Caco-2 (cell line): Measurements from ENCODE around the gene DSG3. TPM values are rescaled to one million over a fixed set of nuclear protein-coding genes. Genes with fewer than 3 reads are reported as not detected.

Experiments
- BruUV-seq: library from RNA; stranded (reverse); fragments of 400-500 nt; replicated peaks from 2 replicates; lab custom pipeline; 2021; lab: Mats Ljungman, UMichigan
- CTCF ChIA-PET: fragments of 300-600 bp; sonication (Branson Sonifier 250); formaldehyde crosslinking; loops from one replicate; lab custom pipeline; 2022; ENCODE audit warnings: antibody characterized with exemption; lab: Charles Lee
- POLR2A ChIA-PET: fragments of 300-600 bp; sonication (Branson Sonifier 250); formaldehyde crosslinking; loops from one replicate; lab custom pipeline; 2022; ENCODE audit warnings: antibody characterized with exemption; lab: Charles Lee
- DNase-seq, 2 experiments: peaks; one replicate each; pipeline versions ENCODE4 v3.0.0 to v3.0.0-alpha.2; 2020 to 2022
- H3K27me3 ChIP-seq: replicated peaks from 2 replicates; pipeline ENCODE4 v1.6.0; 2011; ENCODE audit warnings: low read length; ENCODE audit not compliant: control insufficient read depth, insufficient read depth
- H3K36me3 ChIP-seq: 2 replicates; pipeline ENCODE4 v1.5.1; 2011; ENCODE audit warnings: low read length; ENCODE audit not compliant: control insufficient read depth, insufficient read depth
- H3K4me1 ChIP-seq: fragments of 250-450 bp; sonication (Bioruptor Pico); 2 replicates; pipeline ENCODE4 v1.5.1; 2020; ENCODE audit warnings: mild to moderate bottlenecking
- H3K4me3 ChIP-seq: 2 replicates; pipeline ENCODE4 v1.5.1; 2011; ENCODE audit warnings: low read depth, mild to moderate bottlenecking, control low read depth, low read length
- H3K9me3 ChIP-seq: fragments of 250-450 bp; sonication (Bioruptor Pico); 2 replicates; pipeline ENCODE4 v1.5.1; 2020; ENCODE audit warnings: mild to moderate bottlenecking, moderate library complexity
- H3K27ac Mint-ChIP-seq: one replicate; pipeline ENCODE4 v1.8.0; 2022; ENCODE audit warnings: mixed read lengths; ENCODE audit not compliant: unreplicated experiment
- H3K27me3 Mint-ChIP-seq: one replicate; pipeline ENCODE4 v1.8.0; 2022; ENCODE audit warnings: mixed read lengths; ENCODE audit not compliant: insufficient read depth, unreplicated experiment
- H3K36me3 Mint-ChIP-seq: one replicate; pipeline ENCODE4 v1.8.0; 2022; ENCODE audit warnings: mild to moderate bottlenecking, mixed read lengths; ENCODE audit not compliant: insufficient read depth, unreplicated experiment
- H3K4me1 Mint-ChIP-seq: one replicate; pipeline ENCODE4 v1.8.0; 2022; ENCODE audit warnings: low read depth, mixed read lengths; ENCODE audit not compliant: unreplicated experiment
- H3K4me3 Mint-ChIP-seq: one replicate; pipeline ENCODE4 v1.8.0; 2022; ENCODE audit warnings: mild to moderate bottlenecking, moderate library complexity, mixed read lengths; ENCODE audit not compliant: unreplicated experiment
- H3K9me3 Mint-ChIP-seq: one replicate; pipeline ENCODE4 v1.8.0; 2022; ENCODE audit warnings: mixed read lengths; ENCODE audit not compliant: unreplicated experiment
- CTCF ChIP-seq, 2 experiments: fragments of 200-600 bp in 1 of 2; IDR thresholded peaks; 1 replicate in 1 of 2; 2 replicates in 1 of 2; pipeline versions ENCODE4 v1.5.1 to v1.8.0; 2011 to 2022; ENCODE audit warnings: antibody characterized with exemption in 1 of 2, control low read depth in 1 of 2, inconsistent platforms in 1 of 2, low read depth in 1 of 2, low read length in 1 of 2, mild to moderate bottlenecking in 1 of 2, moderate library complexity in 1 of 2; ENCODE audit not compliant: insufficient read depth in 1 of 2, severe bottlenecking in 1 of 2, unreplicated experiment in 1 of 2
- intact Hi-C: fragments of 100-400 bp; cut with micrococcal nuclease; formaldehyde crosslinking; loops from one replicate; pipeline ENCODE4 v1.10.0; 2022; ENCODE audit not compliant: unreplicated experiment
- total RNA-seq: library from RNA; stranded (reverse); gene quantifications from 2 replicates; pipeline ENCODE4 v1.2.3, GENCODE V29; 2022

DSG3 gene
- total RNA-seq, 1 experiment from 2014 or later: 0.14 TPM

GRCh38 chr18:31446854-31447253 lies 687 bp upstream of the DSG3 start:
- Histone ChIP-seq H3K36me3 (no peaks in the 10 kb centered on the region), H3K27me3 (no peaks in the 10 kb centered on the region), H3K9me3 (no peaks in the 10 kb centered on the region), H3K4me1 (no peaks in the 10 kb centered on the region), H3K4me3 (no peak overlapping the region)
- ChIA-PET CTCF (no interaction called here), POLR2A (no interaction called here)
- no TSS peak for BruUV-seq
- no peak for TF ChIP-seq CTCF (IDR thresholded peaks at IDR 0.05; ENCODE audit: insufficient read depth in 1 of 2, low read depth in 1 of 2, low read length in 1 of 2, severe bottlenecking in 1 of 2, unreplicated experiment in 1 of 2)
- intact Hi-C loops: no loop called here
- no peaks in the 10 kb centered on the region for H3K9me3 Mint-ChIP-seq
- no peaks in the 10 kb centered on the region for H3K36me3 Mint-ChIP-seq
- DNase-seq: no peak
- no peak overlapping the region for H3K27ac Mint-ChIP-seq
- H3K27me3 Mint-ChIP-seq: no peaks in the 10 kb centered on the region
- H3K4me1 Mint-ChIP-seq: no peaks in the 10 kb centered on the region
- H3K4me3 Mint-ChIP-seq: no peak overlapping the region

GRCh38 chr18:31450409-31450808 lies 2.9 kb downstream of the DSG3 start:
- intact Hi-C loops: no loop called here

GRCh38 chr18:31451625-31452024 lies 4.1 kb downstream of the DSG3 start:
- no peaks in the 10 kb centered on the region for H3K9me3 ChIP-seq
- Mint-ChIP-seq H3K36me3 (no peaks in the 10 kb centered on the region), H3K4me1 (no peaks in the 10 kb centered on the region), H3K4me3 (no peak overlapping the region), H3K27ac (no peak overlapping the region), H3K27me3 (no peaks in the 10 kb centered on the region), H3K9me3 (no peaks in the 10 kb centered on the region)
- H3K4me3 ChIP-seq: no peak overlapping the region
- ChIA-PET POLR2A (no interaction called here), CTCF (no interaction called here)
- H3K4me1 ChIP-seq: no peaks in the 10 kb centered on the region
- DNase-seq: no peak
- intact Hi-C loops: no loop called here
- no peaks in the 10 kb centered on the region for H3K27me3 ChIP-seq
- no peaks in the 10 kb centered on the region for H3K36me3 ChIP-seq
- BruUV-seq: no TSS peak
- no peak for TF ChIP-seq CTCF (IDR thresholded peaks at IDR 0.05; ENCODE audit: insufficient read depth in 1 of 2, low read depth in 1 of 2, low read length in 1 of 2, severe bottlenecking in 1 of 2, unreplicated experiment in 1 of 2)

More at GRCh38 chr18:31450409-31450808, 2.9 kb downstream of the DSG3 start:
- TF ChIP-seq CTCF (IDR thresholded peaks at IDR 0.05; ENCODE audit: insufficient read depth in 1 of 2, low read depth in 1 of 2, low read length in 1 of 2, severe bottlenecking in 1 of 2, unreplicated experiment in 1 of 2): no peak
- Histone ChIP-seq H3K4me1 (no peaks in the 10 kb centered on the region), H3K27me3 (no peaks in the 10 kb centered on the region), H3K36me3 (no peaks in the 10 kb centered on the region), H3K9me3 (no peaks in the 10 kb centered on the region), H3K4me3 (no peak overlapping the region)
- Mint-ChIP-seq H3K27me3 (no peaks in the 10 kb centered on the region), H3K4me3 (no peak overlapping the region), H3K27ac (no peak overlapping the region), H3K9me3 (no peaks in the 10 kb centered on the region), H3K4me1 (no peaks in the 10 kb centered on the region), H3K36me3 (no peaks in the 10 kb centered on the region)
- CTCF ChIA-PET: no interaction called here
- BruUV-seq: no TSS peak
- DNase-seq: no peak
- POLR2A ChIA-PET: no interaction called here
